A204.1 (cell line): ENCODE measurements around the gene KIF15.
"Not testable (repeated sequence)": the region's sequence is repeated elsewhere in the genome, so short reads cannot be mapped to it uniquely, and the experiment has no call there.

ENCODE experiments used
- FAIRE-seq: peaks from 2 replicates; lab custom pipeline; 2012; peaks lifted over from hg19 to GRCh38; lab: Jason Lieb, UNC

KIF15 gene

DNA sequence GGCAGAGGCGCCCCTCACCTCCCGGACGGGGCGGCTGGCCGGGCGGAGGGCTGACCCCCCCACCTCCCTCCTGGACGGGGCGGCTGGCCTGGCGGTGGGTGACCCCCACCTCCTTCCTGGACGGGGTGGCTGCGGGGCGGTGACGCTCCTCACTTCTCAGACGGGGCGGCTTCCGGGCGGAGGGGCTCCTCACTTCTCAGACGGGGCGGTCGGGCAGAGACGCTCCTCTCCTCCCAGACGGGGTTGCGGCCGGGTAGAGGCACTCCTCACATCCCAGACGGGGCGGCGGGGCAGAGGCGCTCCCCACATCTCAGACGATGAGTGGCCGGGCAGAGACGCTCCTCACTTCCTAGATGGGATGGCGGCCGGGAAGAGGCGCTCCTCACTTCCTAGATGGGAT lies 59.6 kb downstream of the KIF15 start:
- FAIRE-seq, result not testable (repeated sequence)

DNA sequence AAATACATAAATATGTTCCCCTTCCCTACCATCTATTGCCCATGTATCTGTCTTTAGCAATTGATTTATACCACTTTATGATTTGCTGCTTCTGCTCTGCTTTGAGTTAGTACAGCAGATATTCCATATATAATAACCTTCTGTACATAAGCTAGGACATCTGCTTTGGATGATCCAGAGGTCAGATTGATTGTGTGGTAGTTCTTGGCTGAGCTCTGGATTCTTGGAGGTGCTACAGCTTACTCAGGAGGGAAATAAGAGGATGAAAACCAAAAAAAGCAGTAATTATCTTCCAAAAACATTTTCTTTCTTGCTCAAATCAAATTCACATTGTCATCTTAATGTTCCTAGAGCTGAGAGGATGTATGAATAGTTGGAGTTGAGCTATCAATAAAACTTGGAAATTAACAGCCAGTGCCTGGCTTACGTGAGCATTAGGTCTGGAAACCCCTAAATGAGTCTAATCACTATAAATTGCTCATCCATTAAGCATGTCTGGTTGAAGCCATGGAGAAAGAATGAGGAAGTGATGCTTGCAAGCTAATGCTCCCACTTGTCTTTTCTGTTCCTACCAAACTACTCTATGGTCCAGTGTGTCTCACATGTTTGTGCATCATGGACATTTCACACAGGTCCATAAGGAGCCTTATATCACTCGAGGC lies 63.8 kb downstream of the KIF15 start:
- FAIRE-seq, result no peak

DNA sequence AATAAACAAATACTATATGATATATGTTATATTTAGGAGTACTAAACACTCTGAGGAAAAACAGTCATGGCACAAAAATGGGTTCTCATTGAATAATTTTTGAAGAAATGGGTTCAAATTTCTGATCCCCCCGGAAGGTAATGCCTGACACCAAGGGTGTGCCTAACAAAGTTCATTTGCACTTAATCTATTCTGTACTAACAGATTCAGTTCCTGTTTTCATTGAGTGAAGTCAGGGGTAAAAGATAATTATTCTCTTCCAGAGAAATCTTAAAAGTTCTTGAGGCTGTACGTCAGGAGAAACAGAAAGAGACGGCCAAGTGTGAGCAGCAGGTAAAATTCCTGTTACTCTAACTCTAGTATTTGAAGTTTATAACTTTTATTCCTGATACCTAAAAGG lies 65.6 kb downstream of the KIF15 start:
- FAIRE-seq, result no peak

DNA sequence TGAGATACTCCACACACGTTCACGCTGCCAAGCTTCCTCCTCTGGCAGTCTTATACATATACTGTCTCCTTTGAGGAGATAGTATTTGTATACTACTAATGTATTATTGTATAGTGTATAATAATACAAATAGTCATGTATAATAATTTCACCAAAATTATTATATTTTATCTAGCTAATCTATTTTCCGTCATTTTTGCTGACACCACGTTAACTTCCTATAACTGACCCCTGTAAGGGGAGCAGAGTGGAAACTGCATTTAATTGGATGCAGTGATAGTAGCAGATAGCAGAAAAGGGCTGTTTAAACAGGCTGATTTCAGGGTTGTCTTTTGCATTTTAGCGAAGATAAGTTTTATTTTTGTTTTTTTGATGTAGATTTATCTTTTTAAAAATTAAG lies 69.6 kb downstream of the KIF15 start:
- no peak for FAIRE-seq

DNA sequence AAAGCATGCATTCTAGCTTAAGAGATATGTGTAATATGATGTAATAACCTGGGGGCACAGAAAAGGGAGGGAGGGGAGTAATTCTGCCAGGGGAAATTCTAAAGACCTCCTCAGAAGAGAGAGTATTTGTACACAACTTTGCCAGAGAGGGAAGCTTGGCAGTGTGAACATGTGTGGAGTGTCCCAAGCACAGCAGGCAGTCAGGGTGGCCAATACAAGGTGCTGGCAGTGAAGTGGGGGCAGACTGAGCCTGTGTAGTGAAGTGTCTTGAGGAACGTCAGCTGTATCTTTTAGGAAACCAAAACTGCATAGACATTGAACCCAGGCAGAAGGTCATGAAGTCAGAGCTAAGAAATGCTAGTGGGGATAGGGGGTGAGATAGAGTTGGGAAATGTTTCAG lies 70.4 kb downstream of the KIF15 start:
- no peak for FAIRE-seq

DNA sequence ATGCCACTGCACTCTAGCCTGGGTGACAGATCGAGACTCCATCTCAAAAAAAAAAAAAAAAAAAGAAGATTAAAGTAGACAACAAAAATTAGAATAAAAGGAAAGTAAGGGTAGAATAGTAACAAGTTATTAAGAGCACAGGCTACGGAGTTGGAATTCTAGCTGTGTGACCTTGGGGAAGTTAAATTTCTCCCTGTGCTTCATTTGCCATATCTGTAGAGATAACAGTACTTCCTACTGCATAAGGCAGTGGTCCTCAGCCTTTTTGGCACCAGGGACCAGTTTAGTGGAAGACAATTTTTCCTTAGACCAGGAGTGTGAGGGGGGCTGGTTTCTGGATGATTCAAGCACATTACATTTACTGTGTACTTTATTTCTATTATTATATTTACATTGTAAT lies 71.4 kb downstream of the KIF15 start:
- no peak for FAIRE-seq

DNA sequence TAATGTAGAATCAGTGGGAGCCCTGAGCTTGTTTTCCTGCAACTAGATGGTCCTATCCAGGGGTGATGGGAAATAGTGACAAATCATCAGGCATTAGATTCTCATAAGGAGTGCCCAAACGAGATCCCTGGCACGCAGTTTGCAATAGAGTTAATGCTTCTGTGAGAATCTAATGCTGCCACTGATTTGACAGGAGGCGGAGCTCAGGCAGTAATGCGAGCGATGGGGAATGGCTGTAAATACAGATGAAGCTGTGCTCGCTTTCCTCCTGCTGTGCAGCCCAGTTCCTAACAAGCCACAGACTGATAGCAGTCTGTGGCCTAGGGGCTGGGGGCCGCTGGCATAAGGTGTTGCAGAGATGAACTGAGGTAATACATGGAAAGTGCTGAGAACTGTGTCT lies 71.8 kb downstream of the KIF15 start:
- FAIRE-seq, result no peak

DNA sequence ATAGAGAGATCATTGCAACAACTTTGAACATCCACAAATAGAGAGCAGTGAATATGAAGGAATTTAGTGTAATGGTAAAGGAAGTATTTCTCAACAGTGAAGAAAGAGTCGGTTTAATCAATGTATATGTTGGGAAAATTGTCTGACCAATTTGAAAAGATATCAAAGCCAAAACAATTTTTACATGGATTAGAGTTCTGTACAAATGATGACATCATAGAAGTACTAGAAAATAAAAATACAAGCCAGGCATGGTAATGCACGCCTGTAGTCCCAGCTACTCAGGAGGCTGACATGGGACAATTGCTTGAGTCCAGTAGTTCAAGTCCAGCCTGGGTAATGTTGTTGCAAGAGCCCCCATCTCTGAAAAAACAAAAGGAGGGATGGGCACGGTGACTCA lies 74.1 kb downstream of the KIF15 start:
- FAIRE-seq, result no peak

DNA sequence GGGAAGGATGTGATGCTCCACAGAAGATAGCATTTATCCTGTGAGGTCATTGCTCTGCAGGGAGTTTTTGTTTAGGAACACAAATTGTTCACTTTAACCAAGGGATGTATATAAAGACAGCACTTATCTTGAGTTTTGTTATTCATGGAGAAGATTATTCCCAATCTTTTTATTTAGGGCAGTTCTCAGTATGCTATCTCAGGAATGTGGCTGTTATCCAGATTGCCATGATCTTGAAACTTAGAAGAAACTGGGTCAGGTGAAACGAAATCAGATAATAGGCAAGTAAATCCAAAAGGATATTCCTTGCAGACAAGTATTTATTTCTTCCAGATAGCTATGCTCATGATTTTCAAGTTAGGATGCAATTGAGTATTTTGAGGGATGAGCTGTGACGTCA lies 80.8 kb downstream of the KIF15 start:
- no peak for FAIRE-seq

DNA sequence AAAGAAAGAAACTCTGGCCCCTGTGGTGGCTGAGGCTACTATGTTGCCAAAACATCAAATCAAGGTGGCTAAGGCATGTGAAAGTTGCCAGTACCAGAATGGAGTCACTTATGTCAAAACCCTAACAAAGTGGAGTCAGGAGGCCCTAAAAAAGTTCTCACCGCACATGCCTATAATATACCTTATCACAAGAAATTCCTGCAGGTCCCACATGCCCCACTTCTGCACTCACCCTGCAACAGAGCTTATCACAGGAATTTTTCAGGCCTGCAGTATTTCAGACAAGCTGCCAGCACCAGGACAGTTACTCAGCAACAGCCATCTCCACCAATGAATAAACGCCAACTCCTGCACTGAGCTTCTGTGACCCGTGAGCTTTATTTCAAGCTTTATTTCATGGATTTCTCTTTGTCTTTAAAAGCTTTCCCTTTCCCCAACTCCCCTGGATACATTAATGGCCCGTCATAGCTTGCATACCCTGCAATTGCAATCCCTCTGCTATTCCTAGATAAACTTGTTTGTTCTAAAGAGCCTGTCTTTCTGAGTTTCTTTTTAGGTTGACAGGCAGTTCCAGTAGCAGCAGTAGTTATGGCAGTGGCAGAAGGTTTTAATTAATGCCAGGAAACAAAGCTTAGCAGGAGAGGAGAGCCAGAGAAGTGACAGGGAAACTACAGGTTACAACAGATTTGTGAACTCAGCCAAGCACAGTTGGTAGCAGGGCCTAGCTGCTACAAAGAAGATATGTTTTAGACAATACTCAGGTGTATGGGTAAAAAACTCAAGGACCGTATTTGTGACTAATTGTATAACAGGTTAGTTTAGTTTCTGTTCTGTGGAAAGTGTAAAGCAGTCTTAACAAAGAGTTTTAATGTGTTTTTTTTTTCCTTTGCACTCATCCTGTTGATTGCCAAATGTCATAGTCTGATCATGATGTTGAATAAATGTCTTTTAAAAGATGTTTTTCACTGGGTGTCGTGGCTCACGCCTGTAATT lies 84.2 kb downstream of the KIF15 start:
- FAIRE-seq, result no peak

DNA sequence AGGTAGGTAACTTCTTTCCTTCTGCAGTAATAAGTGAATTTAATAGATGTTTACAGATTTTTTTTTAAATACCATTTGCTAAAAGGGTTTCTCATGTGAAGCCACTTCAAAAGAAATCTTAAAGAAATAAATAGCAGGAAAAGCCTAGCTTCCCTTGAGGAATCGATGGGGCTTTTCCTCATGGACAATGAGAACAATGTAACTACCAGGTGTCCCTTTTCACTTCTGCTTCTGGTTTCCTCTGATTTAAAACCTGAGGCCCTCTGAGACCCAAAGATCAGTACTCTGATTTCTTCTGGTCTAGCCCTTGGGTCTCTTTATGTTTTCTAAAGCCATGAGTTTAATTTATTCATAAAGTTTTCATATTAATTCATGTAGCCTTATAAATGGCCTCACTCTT lies 87.0 kb downstream of the KIF15 start:
- no peak for FAIRE-seq

DNA sequence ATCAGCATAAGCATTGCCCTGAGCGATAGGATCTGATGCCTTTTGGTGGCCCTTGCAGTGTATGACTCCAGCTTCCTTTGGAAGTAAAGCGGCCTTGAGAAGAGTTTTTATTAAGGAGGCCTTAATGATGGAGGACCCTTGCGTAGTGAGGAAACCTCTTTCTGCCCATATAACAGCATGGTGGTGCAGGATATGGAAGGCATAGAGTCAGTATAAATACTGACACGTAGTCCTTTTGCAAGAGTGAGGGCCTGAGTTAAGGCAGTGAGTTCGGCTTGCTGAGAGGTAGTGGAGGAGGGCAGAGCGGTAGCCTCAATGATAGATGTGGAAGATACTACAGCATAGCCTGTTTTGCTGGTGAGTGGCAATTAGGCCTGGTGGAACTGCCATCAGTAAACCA lies 95.1 kb downstream of the KIF15 start:
- not testable (repeated sequence) for FAIRE-seq

DNA sequence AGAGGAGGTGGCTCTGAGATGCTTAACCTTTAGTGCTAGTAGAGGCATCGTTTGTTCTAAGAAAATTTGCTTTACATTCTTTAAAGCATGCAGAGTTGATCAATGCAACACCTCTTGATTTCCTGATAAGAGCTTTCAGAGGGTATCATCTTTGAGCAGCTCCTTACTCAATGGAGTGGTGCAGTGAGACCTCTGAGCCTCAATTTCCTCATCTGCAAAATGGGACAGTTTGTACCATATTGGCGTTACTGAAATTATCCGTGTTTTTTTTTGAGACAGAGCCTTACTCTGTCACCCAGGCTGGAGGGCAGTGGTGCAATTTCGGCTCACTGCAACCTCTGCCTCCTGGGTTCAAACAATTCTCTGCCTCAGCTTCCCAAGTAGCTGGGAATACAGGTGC lies 98.5 kb downstream of the KIF15 start:
- no peak for FAIRE-seq

DNA sequence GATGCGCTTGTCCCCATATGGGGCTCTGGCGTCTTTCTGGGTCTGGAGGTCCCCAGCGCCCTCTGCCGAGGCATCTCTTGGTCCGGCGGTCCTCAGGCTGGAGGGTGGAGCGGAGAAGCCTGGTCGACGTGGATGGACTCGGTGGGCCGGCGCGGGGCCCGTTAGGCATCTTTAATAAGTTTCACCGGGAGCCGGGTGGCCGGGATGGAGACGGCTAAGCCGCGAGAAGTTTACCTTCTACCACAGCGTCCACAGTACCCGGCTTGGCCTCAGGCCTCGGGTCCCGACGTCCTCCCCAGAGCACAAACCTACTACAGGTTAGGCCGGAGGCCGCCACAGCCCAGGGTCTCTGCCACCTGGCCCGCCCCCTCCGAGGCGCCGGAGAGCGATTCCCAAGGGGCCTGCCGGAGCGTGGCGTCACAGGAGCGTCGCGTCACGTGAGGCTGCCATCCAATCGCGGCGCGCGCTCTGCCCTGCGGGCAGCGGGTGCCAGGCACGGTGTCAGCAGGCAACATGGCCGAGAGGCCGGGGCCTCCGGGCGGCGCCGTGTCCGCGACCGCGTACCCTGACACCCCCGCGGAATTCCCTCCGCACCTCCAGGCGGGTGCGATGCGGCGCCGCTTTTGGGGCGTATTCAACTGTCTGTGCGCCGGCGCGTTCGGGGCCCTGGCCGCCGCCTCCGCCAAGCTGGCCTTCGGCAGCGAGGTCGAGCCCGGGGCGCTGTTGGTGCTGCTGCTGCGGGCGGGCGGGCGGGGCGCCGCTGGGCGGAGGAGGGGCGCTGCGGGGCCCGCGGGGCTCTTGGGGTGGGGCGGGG lies 100.0 kb downstream of the KIF15 start, which contains the start of gene TMEM42:
TSS of gene TMEM42 (plus strand) at position 501 of the 814 bp plus-strand sequence. CDS start at position 514, 13 bp downstream.
- FAIRE-seq, result no peak

DNA sequence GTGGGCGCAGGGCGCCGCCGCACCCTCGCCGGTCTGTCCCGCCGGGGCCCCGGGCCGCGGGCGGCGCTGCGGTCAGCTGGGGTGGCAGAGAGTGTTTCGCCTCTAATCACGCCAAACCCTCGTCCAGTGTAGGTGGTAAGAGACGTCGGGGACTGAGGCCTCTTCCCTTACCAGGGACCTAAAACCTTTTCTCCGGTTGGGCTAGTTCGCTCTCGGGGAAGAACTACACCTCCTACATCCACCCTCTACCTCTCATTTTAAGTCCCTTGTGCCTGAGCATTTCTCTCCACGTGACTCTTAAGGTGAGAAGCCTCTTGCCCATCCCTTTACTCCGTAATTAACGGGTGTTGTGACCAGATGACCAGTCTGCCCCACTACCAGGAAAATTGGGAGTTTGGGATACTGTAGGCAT lies 100.6 kb downstream of the KIF15 start:
- no peak for FAIRE-seq

DNA sequence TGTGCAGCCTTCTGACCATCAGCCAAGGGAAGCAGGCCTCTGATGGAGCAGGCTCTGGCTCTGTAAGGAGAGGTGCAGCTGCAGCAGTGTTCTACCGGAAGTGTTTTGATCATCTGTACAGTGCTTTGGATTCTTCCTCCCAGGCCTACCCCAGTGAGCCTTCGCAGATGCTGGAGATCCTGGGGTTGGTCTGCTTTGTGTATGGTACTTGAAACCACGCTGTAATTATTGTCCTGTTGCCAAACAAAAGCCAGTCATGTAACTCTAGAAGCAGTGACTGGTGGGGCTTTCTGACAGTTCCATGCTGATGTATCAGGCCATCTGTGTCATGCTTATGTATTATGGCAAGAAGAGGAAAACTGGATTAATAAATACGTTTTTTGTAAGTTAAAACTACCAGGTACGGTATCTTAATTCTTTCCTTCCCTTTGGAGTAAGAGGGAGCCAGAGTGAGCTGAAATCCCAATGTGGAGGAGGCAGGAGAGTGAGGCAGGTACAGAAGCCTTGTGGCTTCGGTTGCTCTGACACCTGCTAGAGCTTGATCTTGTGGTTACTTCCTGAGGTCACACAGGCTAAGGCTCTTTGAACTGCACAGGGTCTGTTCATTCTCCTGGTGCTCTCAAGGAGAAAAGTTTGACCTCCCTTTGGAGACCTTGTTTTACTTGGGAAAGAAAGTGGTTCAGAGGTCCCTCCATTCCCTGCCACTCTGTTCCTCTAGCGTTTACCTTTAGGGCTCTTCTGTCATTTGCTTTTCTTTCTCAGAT lies 103.9 kb downstream of the KIF15 start:
- FAIRE-seq, result no peak

DNA sequence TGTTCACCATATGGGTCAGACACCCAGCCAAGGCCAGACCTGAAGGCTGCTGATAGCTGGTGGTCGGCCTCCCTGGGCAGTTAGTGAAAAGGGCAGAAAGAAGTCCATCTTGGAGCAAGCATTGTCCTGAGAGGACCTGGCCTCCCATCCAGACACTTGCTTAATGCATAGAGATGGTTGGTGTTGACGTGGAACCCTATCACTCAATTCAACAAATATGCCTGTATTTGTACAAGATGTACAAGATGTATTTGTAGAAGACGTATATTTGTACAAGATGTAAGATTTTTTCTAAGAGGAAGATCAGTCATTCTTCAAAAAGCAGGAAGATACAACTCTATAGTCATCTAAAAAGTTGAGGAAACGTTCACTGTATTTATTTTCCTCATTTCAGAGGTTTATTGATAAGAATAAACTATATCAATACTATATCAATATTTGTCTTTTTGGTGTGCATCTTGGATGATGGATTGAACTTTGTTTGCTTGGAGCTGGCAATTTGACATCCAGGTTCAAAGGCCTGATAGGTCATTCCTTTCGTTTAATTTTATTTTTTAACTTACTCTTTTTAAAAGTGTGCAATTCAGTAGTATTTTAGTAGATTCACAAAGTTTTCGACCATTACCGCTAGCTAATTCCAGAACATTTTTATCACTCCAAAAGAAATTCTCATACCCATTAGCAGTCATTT lies 106.0 kb downstream of the KIF15 start:
- no peak for FAIRE-seq

DNA sequence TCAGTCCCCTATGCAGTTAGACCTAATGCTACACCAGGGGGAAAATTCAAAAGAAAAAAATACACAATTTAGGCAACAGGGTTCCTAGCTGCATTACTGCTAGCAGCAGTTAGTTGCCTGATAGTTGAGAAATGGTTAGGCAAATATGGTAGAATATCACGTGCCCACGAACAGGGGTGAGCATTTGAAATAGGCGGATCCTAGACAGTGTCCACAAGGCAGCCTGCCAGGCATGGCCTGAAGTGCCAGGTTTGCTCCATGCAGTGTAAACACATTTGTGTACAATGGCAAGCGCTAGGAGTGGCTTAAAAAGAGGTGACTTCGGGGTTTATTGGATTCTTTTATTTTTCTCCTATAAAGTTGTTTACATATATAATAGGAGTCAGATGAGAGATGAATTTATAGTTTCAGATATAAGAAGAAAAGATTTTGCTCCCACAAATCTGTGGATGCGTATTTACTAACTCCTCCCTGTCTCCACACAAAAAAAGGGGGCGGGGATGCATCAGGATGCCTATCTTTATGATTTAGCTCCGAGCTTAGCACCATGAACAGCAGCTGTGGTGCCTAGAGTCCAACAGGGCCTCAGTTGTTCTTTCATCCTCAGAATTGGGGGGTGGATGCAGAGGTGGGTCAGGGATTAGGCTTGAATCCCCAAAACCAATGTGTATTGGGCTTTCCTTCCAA lies 108.9 kb downstream of the KIF15 start:
- FAIRE-seq, result no peak

DNA sequence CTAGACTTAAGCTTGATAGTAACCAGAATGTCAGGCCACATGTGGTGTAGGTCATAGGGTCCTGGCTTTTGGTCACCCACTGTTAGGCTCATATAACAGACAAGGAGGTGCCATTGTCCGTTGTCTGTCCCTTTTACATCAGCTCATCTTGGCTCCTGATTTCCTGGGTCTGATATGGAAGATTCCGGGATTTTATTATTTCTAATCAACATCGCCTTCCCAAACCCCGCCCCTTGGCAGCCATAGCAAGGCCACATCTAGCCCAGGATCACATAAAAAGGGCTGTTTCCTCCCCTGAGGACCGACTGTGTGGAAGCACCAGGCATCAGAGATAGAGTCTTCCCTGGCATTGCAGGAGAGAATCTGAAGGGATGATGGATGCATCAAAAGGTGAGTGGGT lies 112.7 kb downstream of the KIF15 start, which contains the start of gene TGM4:
TSS of gene TGM4 (plus strand) at position 301 of the 400 bp plus-strand sequence. CDS start at position 372, 71 bp downstream.
- FAIRE-seq, result no peak

DNA sequence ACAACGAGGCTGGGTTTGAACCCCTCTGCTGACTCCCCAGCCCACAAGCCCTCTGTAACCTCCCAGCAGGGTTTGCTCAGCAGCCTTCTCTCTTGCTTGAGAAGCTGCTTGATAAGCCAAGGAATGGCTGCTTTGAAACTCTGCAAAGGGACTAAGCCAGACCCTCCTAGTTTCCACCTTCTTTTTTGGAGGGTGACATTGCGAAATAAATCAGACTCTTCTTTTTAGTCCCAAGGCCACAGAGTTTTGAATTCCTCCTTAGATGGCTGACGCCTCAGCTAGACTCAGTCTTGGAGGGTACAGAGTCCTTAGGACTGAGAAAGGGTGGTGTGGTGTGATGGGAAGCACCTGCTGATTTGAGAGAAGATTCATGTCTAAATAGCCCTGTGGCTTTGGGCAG lies 114.0 kb downstream of the KIF15 start:
- no peak for FAIRE-seq
